HEK293 (cell line): Measurements from ENCODE around the gene DCUN1D2.

Experiments
- KLF16 ChIP-seq: fragments of 450-650 bp; formaldehyde crosslinking; IDR thresholded peaks from 2 replicates; pipeline ENCODE4 v1.5.1; 2017; ENCODE audit warnings: missing biosample characterization, missing genetic modification characterization
- TF ChIP-seq, protein P1 (sequence below): fragments of 450-650 bp; formaldehyde crosslinking; conservative IDR thresholded peaks from 2 replicates; pipeline ENCODE4 v1.5.1; 2016; ENCODE audit warnings: low read depth, missing biosample characterization, missing genetic modification characterization
- TF ChIP-seq, protein P2 (sequence below): fragments of 450-650 bp; formaldehyde crosslinking; IDR thresholded peaks from 2 replicates; pipeline ENCODE4 v1.5.1; 2016; ENCODE audit warnings: missing biosample characterization, missing genetic modification characterization

DNA sequence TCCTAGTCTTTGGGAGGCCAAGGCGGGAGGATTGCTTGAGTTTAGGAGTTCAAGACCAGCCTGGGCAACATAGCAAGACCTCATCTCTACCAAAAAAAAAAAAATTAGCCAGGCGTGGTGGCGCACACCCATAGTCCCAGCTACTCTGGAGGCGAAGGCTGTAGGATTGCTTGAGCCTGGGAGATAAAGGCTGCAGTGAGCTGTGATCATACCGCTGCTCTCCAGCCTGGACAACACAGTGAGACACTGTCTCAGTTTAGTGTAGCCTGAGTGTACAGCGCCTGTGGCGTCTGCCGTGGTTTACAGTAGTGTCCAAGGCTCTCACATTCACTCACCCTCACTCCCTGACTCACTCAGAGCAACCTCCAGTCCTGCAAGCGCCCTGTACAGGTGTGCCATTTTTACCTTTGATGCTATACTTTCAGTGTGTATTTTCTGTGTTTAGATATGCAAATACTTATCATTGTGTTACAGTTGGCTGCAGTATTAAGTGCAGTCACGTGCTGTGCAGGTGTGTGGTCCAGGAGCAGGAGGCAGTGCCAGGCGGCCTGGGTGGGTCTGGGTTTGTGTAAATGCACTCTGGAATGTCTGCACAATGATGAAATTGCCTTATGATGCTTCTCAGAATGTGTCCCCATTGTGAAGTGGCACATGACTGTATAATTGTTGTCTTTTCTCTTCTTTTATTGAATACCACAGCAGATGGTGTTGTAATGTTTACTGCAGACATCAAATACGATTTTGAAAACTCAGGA lies 36.1 kb upstream of the DCUN1D2 start:
- TF ChIP-seq, protein P1, sequence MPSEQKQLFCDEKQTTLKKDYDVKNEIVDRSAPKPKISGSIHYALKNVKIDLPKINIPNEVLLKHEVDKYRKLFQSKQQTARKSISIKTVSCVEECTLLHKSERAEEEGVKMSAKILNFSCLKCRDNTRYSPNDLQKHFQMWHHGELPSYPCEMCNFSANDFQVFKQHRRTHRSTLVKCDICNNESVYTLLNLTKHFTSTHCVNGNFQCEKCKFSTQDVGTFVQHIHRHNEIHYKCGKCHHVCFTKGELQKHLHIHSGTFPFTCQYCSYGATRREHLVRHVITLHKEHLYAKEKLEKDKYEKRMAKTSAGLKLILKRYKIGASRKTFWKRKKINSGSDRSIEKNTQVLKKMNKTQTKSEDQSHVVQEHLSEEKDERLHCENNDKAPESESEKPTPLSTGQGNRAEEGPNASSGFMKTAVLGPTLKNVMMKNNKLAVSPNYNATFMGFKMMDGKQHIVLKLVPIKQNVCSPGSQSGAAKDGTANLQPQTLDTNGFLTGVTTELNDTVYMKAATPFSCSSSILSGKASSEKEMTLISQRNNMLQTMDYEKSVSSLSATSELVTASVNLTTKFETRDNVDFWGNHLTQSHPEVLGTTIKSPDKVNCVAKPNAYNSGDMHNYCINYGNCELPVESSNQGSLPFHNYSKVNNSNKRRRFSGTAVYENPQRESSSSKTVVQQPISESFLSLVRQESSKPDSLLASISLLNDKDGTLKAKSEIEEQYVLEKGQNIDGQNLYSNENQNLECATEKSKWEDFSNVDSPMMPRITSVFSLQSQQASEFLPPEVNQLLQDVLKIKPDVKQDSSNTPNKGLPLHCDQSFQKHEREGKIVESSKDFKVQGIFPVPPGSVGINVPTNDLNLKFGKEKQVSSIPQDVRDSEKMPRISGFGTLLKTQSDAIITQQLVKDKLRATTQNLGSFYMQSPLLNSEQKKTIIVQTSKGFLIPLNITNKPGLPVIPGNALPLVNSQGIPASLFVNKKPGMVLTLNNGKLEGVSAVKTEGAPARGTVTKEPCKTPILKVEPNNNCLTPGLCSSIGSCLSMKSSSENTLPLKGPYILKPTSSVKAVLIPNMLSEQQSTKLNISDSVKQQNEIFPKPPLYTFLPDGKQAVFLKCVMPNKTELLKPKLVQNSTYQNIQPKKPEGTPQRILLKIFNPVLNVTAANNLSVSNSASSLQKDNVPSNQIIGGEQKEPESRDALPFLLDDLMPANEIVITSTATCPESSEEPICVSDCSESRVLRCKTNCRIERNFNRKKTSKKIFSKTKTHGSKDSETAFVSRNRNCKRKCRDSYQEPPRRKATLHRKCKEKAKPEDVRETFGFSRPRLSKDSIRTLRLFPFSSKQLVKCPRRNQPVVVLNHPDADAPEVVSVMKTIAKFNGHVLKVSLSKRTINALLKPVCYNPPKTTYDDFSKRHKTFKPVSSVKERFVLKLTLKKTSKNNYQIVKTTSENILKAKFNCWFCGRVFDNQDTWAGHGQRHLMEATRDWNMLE (tag by site-specific recombination), result no peak
- no peak for TF ChIP-seq KLF16 (tag by site-specific recombination)
- TF ChIP-seq, protein P2, sequence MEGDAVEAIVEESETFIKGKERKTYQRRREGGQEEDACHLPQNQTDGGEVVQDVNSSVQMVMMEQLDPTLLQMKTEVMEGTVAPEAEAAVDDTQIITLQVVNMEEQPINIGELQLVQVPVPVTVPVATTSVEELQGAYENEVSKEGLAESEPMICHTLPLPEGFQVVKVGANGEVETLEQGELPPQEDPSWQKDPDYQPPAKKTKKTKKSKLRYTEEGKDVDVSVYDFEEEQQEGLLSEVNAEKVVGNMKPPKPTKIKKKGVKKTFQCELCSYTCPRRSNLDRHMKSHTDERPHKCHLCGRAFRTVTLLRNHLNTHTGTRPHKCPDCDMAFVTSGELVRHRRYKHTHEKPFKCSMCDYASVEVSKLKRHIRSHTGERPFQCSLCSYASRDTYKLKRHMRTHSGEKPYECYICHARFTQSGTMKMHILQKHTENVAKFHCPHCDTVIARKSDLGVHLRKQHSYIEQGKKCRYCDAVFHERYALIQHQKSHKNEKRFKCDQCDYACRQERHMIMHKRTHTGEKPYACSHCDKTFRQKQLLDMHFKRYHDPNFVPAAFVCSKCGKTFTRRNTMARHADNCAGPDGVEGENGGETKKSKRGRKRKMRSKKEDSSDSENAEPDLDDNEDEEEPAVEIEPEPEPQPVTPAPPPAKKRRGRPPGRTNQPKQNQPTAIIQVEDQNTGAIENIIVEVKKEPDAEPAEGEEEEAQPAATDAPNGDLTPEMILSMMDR (tag by site-specific recombination), result no peak
